NCI-H2227 (cell line): Measurements from ENCODE around the gene TNFRSF8.
"Not testable (repeated sequence)": the region's sequence is repeated elsewhere in the genome, so short reads cannot be mapped to it uniquely, and the experiment has no call there.

Experiments used
- DNase-seq: peaks from one replicate; lab custom pipeline; 2025; ENCODE audit not compliant: unreplicated experiment; lab: John Stamatoyannopoulos, UW

TNFRSF8 gene

GRCh38 chr1:12083766-12084165 is 20.7 kb downstream of the TNFRSF8 start:
- DNase-seq = no peak

- DNase-seq = no peak
Measured at GRCh38 chr1:12085643-12086260, 22.6 kb downstream of the TNFRSF8 start.

- DNase-seq = no peak
Measured at GRCh38 chr1:12087797-12088314, 24.8 kb downstream of the TNFRSF8 start.

- DNase-seq = no peak
Measured at GRCh38 chr1:12088607-12089006, 25.5 kb downstream of the TNFRSF8 start.

GRCh38 chr1:12090326-12090725 is 27.2 kb downstream of the TNFRSF8 start:
- DNase-seq = no peak

- no peak for DNase-seq
Measured at GRCh38 chr1:12091191-12091590, 28.1 kb downstream of the TNFRSF8 start.

GRCh38 chr1:12094180-12094579 is 31.1 kb downstream of the TNFRSF8 start:
- no peak for DNase-seq

GRCh38 chr1:12095452-12096263 is 32.6 kb downstream of the TNFRSF8 start:
- DNase-seq = no peak

- no peak for DNase-seq
Measured at GRCh38 chr1:12096615-12097014, 33.5 kb downstream of the TNFRSF8 start.

- no peak for DNase-seq
Measured at GRCh38 chr1:12097321-12097720, 34.2 kb downstream of the TNFRSF8 start.

GRCh38 chr1:12098786-12099185 is 35.7 kb downstream of the TNFRSF8 start:
- no peak for DNase-seq

- no peak for DNase-seq
Measured at GRCh38 chr1:12099610-12100009, 36.5 kb downstream of the TNFRSF8 start.

- no peak for DNase-seq
Measured at GRCh38 chr1:12100071-12100470, 37.0 kb downstream of the TNFRSF8 start.

- DNase-seq = not testable (repeated sequence)
Measured at GRCh38 chr1:12101120-12101519, 38.0 kb downstream of the TNFRSF8 start.

GRCh38 chr1:12102066-12102465 is 39.0 kb downstream of the TNFRSF8 start:
- no peak for DNase-seq

- no peak for DNase-seq
Measured at GRCh38 chr1:12104417-12104816, 41.3 kb downstream of the TNFRSF8 start.

GRCh38 chr1:12106153-12106552 is 43.0 kb downstream of the TNFRSF8 start:
- DNase-seq = no peak

- DNase-seq = not testable (repeated sequence)
Measured at GRCh38 chr1:12106861-12107260, 43.8 kb downstream of the TNFRSF8 start.

GRCh38 chr1:12107718-12108117 is 44.6 kb downstream of the TNFRSF8 start:
- DNase-seq = no peak

GRCh38 chr1:12109901-12110300 is 46.8 kb downstream of the TNFRSF8 start:
- no peak for DNase-seq

- no peak for DNase-seq
Measured at GRCh38 chr1:12111741-12112140, 48.6 kb downstream of the TNFRSF8 start.

GRCh38 chr1:12112711-12113161 is 49.6 kb downstream of the TNFRSF8 start:
- no peak for DNase-seq
